Measurements from ENCODE around the gene RAD51B. TPM values are rescaled to one million over a fixed set of nuclear protein-coding genes. Genes with fewer than 3 reads are reported as not detected.

The RAD51B gene
- total RNA-seq, 1 experiment from 2014 or later = 20.0 TPM

DNA sequence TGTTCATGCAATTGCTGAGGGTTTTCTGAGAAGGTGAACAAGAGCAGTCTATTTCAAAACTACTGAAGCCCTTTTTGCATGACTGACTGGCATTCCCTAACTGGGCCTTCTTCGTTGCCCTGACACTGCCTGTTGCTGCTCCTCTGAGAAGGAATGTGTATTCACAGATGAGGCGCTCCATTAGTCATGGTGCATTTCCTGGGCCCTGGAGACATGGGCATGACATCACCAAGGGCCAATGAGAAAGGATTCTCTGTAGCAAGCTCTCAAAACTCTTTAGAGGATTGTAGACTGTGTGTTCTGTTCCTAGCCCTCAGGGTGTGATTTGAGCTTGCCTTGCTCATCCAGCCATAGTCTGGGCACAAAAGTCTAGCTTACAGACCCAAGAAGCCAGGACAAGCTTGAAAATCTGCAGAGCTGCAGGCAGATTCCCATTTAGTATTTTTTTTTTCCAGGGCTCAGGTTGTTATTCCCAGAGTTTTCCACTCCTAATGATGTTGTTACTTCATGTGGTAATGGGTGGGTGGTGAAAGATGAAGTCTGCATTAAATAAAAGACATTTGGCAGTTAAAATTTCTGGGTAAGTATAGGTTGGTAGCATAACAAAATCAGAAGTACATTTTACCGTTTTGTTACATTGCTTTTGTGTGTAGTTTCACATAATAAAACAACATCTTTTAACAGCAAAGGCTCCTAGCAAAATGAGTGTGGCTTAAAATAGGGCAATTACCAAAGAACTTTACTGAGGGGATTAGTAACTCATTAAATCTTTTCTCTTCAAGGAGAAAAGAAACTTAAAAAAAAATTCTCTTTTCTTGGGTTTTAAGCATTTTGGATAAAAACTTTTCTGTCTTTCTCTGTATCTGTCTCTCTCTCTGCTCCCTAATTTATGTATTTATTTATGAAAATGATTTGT is 318.4 kb downstream of the RAD51B start:
- H3K9ac ChIP-seq (ENCODE audit: low read length) = peak overlapping the region; percentile 53
- H3K36me3 ChIP-seq (ENCODE audit: control insufficient read depth in 1 of 2, insufficient read depth in 2 of 2, low read length in 2 of 2) = no peaks in the 10 kb centered on the region
- peaks cover 61 to 64% of the 10 kb centered on the region in 2 experiments for H3K4me1 ChIP-seq (ENCODE audit: control insufficient read depth in 1 of 2, insufficient read depth in 2 of 2, low read length in 2 of 2)
- H3K4me3 ChIP-seq (replicated peaks in 1 of 2; ENCODE audit: low read depth in 1 of 2, low read length in 2 of 2) = no peak overlapping the region; a peak in 1 of 4 replicates
- H3K9me2 ChIP-seq (ENCODE audit: insufficient read depth) = no peaks in the 10 kb centered on the region
- H3K9me3 ChIP-seq (ENCODE audit: control insufficient read depth in 1 of 2, insufficient read depth in 1 of 2, low read depth in 1 of 2, low read length in 2 of 2) = no peaks in the 10 kb centered on the region
- peak; percentile 84 for DNase-seq (ENCODE audit: low read depth, low spot score)
- ChIA-PET RAD21 (ENCODE audit: low non-redundant PET in 1 of 2, low total read pairs in 2 of 2, uncharacterized antibody in 2 of 2, unreplicated experiment in 2 of 2) (no interaction called here), CTCF (no interaction called here), POLR2A (interaction anchor here (0.7 to 1.1 kb wide), 3 partner anchors 23 to 49 kb away, joined by 3 to 5 read pairs (median 3); no protein-coding TSS in a partner anchor)
- peak; percentile 83 for ATAC-seq
- H2AFZ ChIP-seq (ENCODE audit: low read depth, low read length, poor library complexity, severe bottlenecking) = no peak overlapping the region
- intact Hi-C loops (cut with micrococcal nuclease) = no loop called here
- no peaks in the 10 kb centered on the region for H3K79me2 ChIP-seq (ENCODE audit: insufficient read depth, low read length)
- H3K27me3 ChIP-seq (ENCODE audit: insufficient read depth, low read length) = no peaks in the 10 kb centered on the region
- H4K20me1 ChIP-seq (ENCODE audit: insufficient read depth) = no peaks in the 10 kb centered on the region
- peak overlapping the region; percentile 99 for H3K27ac ChIP-seq (ENCODE audit: low read depth, low read length)
- H3K4me2 ChIP-seq (ENCODE audit: low read length) = peak overlapping the region; percentile 55
- BruUV-seq (replicated peaks) = TSS peak; percentile 95
- TF ChIP-seq EZH2 (IDR thresholded peaks at IDR 0.05) (no peak), SP1 (IDR thresholded peaks at IDR 0.05; ENCODE audit: low read depth) (peak; percentile 73), CEBPB (IDR thresholded peaks at IDR 0.05; ENCODE audit: low read depth) (peak; percentile 39; the same call in 1 of the 2 replicates), YY1 (IDR thresholded peaks at IDR 0.05; ENCODE audit: extremely low read depth, insufficient replicate concordance, low read depth, low read length) (peak; percentile 54), SRF (IDR thresholded peaks at IDR 0.05; ENCODE audit: low read depth) (no peak; the same call in 1 of the 2 replicates), ELF1 (IDR thresholded peaks at IDR 0.05; ENCODE audit: borderline replicate concordance, low read depth) (no peak; the same call in 1 of the 2 replicates), ZNF274 (IDR thresholded peaks at IDR 0.05; ENCODE audit: low read depth, low read length) (no peak), ZFX (IDR thresholded peaks at IDR 0.05) (no peak), POLR2AphosphoS5 (IDR thresholded peaks at IDR 0.05; ENCODE audit: low read depth, low read length) (no peak), TCF7L2 (IDR thresholded peaks at IDR 0.05; ENCODE audit: borderline replicate concordance, extremely low read depth, insufficient read depth, insufficient read length) (no peak), FOSL1 (IDR thresholded peaks at IDR 0.05; ENCODE audit: low read depth) (peak; percentile 52; the same call in 1 of the 2 replicates), SIN3A (IDR thresholded peaks at IDR 0.05; ENCODE audit: low read depth) (no peak), JUND (IDR thresholded peaks at IDR 0.05) (peak; percentile 67), RAD21 (IDR thresholded peaks at IDR 0.05; ENCODE audit: low read depth) (no peak; the same call in 1 of the 2 replicates)
- TF ChIP-seq, protein P1, sequence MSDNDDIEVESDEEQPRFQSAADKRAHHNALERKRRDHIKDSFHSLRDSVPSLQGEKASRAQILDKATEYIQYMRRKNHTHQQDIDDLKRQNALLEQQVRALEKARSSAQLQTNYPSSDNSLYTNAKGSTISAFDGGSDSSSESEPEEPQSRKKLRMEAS (IDR thresholded peaks at IDR 0.05) = no peak; the same call in 1 of the 2 replicates
- TF ChIP-seq, protein P2, sequence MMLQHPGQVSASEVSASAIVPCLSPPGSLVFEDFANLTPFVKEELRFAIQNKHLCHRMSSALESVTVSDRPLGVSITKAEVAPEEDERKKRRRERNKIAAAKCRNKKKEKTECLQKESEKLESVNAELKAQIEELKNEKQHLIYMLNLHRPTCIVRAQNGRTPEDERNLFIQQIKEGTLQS (IDR thresholded peaks at IDR 0.05) = peak; percentile 48; the same call in 1 of the 2 replicates
- TF ChIP-seq, protein P3, sequence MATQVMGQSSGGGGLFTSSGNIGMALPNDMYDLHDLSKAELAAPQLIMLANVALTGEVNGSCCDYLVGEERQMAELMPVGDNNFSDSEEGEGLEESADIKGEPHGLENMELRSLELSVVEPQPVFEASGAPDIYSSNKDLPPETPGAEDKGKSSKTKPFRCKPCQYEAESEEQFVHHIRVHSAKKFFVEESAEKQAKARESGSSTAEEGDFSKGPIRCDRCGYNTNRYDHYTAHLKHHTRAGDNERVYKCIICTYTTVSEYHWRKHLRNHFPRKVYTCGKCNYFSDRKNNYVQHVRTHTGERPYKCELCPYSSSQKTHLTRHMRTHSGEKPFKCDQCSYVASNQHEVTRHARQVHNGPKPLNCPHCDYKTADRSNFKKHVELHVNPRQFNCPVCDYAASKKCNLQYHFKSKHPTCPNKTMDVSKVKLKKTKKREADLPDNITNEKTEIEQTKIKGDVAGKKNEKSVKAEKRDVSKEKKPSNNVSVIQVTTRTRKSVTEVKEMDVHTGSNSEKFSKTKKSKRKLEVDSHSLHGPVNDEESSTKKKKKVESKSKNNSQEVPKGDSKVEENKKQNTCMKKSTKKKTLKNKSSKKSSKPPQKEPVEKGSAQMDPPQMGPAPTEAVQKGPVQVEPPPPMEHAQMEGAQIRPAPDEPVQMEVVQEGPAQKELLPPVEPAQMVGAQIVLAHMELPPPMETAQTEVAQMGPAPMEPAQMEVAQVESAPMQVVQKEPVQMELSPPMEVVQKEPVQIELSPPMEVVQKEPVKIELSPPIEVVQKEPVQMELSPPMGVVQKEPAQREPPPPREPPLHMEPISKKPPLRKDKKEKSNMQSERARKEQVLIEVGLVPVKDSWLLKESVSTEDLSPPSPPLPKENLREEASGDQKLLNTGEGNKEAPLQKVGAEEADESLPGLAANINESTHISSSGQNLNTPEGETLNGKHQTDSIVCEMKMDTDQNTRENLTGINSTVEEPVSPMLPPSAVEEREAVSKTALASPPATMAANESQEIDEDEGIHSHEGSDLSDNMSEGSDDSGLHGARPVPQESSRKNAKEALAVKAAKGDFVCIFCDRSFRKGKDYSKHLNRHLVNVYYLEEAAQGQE (IDR thresholded peaks at IDR 0.05; ENCODE audit: low read depth) = no peak
- TF ChIP-seq, protein P4, sequence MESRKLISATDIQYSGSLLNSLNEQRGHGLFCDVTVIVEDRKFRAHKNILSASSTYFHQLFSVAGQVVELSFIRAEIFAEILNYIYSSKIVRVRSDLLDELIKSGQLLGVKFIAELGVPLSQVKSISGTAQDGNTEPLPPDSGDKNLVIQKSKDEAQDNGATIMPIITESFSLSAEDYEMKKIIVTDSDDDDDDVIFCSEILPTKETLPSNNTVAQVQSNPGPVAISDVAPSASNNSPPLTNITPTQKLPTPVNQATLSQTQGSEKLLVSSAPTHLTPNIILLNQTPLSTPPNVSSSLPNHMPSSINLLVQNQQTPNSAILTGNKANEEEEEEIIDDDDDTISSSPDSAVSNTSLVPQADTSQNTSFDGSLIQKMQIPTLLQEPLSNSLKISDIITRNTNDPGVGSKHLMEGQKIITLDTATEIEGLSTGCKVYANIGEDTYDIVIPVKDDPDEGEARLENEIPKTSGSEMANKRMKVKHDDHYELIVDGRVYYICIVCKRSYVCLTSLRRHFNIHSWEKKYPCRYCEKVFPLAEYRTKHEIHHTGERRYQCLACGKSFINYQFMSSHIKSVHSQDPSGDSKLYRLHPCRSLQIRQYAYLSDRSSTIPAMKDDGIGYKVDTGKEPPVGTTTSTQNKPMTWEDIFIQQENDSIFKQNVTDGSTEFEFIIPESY (IDR thresholded peaks at IDR 0.05; ENCODE audit: extremely low read depth, insufficient replicate concordance, low read length) = no peak

Data from HCT116 (cell line).